ENCODE measurements around the gene CDC42EP2. TPM values are rescaled to one million over a fixed set of nuclear protein-coding genes. Genes with fewer than 3 reads are reported as not detected.
A peak's percentile ranks its signal among the peaks of the same experiment; 100 is the strongest.

CDC42EP2 gene
- total RNA-seq, 6 experiments from 2014 or later: 0.55 to 3.4 (median 2.3) TPM

DNA sequence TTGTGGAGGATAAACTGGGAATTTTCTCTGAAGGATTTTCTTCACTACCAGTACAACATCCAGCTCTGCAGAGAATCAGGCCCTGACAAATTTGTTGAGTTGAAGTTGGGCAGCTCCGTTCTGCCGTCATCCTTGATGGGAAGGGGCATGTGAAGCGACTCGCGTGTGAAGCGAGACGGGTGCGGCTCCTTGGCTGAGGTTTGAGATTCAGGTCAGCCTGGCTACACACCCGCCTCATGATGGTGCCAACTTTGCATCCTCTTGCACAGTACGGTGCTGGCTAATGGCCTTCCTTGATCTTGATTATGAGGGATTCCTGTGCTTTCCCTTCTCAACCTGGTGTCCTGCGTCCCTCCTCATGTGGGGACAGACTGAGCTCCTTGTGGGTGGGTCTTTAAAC lies 19.7 kb upstream of the CDC42EP2 start:
- no peaks in the 10 kb centered on the region for H3K36me3 ChIP-seq
- H3K4me3 ChIP-seq: no peak overlapping the region
- DNase-seq (no peak), ATAC-seq (no peak)
- no peak for TF ChIP-seq CTCF (IDR thresholded peaks at IDR 0.05)
- TF ChIP-seq POLR2A (IDR thresholded peaks at IDR 0.05): no peak
- peaks cover 0 to 27% (median 11%) of the 10 kb centered on the region in 4 donors for H3K4me1 ChIP-seq
- intact Hi-C loops (cut with DNase I): no loop called here
- H3K9me3 ChIP-seq: no peaks in the 10 kb centered on the region
- no peak overlapping the region for H3K27ac ChIP-seq
- 96% methylated on average over 10 of the region's 11 CpGs for WGBS (ENCODE audit: insufficient coverage, low coverage, low lambda C conversion rate, missing lambda C conversion rate)
- no peaks in the 10 kb centered on the region for H3K27me3 ChIP-seq

DNA sequence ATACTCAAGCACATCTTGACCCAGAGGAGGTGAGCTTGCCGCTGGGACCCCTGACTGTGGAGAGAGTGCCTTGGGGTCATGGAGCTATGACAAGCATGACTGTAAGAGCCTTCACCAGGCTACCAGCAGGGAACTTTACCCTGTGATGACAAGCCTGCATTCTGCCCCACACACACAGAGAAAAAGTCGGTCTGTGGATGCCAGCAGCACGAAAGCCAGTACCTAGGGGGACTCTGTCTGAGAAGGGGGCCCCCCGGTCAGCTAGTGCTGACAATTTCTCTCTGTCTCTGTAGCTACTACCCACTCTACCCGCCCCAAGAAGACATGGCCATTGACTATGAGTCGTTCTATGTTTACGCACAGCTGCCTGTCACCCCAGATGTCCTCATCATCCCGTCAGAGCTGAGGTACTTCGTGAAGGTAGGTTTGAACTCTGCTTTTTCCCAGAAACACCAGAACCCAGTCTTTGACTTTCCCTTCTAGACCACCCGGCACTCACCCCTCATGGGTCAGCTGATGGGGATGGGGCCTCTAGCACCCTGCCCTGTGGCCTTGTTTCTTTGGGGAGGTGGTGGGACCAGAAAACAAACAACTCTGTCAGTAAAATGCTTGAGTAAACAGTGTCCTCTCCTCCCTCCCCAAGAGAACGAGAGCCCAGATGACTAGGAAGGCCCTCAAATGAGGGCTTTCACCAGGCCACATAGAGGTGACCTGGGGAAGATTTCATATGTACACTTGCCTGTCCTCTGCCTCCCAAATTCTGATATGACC lies 18.9 kb upstream of the CDC42EP2 start:
- no peaks in the 10 kb centered on the region for H3K27me3 ChIP-seq
- DNase-seq: peak in 1 of 3 donors; percentile 9
- no peaks in the 10 kb centered on the region for H3K36me3 ChIP-seq
- no peaks in the 10 kb centered on the region for H3K9me3 ChIP-seq
- H3K27ac ChIP-seq: no peak overlapping the region
- intact Hi-C loops (cut with DNase I): no loop called here
- TF ChIP-seq CTCF (IDR thresholded peaks at IDR 0.05): no peak
- no peak for TF ChIP-seq POLR2A (IDR thresholded peaks at IDR 0.05)
- WGBS (ENCODE audit: insufficient coverage, low coverage, low lambda C conversion rate, missing lambda C conversion rate): 95% methylated on average over 9 of the region's 11 CpGs
- no peak overlapping the region for H3K4me3 ChIP-seq
- no peak for ATAC-seq
- peaks cover 0 to 27% (median 11%) of the 10 kb centered on the region in 4 donors for H3K4me1 ChIP-seq

DNA sequence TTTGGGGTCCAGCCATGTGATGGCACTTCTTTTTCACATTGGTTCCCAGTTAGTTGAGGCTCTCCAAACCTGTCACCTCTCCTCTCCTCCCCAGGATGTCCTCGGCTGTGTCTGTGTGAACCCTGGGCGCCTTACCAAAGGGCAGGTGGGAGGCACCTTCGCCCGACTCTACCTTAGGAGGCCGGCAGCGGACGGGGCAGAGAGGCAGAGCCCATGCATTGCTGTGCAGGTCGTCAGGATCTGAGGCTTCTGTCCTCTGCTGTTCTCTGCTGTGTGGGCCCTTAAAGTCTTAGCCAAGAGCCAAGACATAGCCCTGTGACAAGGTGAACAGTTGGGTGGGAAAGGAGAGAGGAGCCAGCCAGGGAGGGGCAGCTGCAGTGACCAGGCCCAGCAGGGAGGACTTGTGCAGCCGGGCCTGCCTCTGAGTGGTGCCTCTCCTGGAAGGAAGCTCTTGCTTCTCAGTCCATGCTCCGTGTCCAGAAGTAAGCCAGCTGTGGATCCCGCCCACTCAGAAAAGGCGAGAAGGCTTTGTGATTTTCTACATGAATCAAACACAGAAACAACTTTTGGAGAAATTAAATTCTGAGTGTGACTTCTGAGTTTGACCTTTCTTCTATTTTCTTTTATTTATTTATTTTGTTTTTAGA lies 17.5 kb upstream of the CDC42EP2 start:
- intact Hi-C loops (cut with DNase I): no loop called here
- H3K27me3 ChIP-seq: no peaks in the 10 kb centered on the region
- no peaks in the 10 kb centered on the region for H3K9me3 ChIP-seq
- H3K4me1 ChIP-seq: peaks cover 0 to 22% (median 7%) of the 10 kb centered on the region in 4 donors
- H3K36me3 ChIP-seq: no peaks in the 10 kb centered on the region
- DNase-seq (peak in 1 of 3 donors; percentile 49), ATAC-seq (no peak)
- H3K27ac ChIP-seq: peak overlapping the region in 2 of 3 donors; percentile 14 to 57
- no peak overlapping the region for H3K4me3 ChIP-seq
- WGBS (ENCODE audit: insufficient coverage, low coverage, low lambda C conversion rate, missing lambda C conversion rate): 58% methylated on average over 6 of the region's 12 CpGs
- TF ChIP-seq POLR2A (IDR thresholded peaks at IDR 0.05): no peak
- TF ChIP-seq CTCF (IDR thresholded peaks at IDR 0.05): no peak

DNA sequence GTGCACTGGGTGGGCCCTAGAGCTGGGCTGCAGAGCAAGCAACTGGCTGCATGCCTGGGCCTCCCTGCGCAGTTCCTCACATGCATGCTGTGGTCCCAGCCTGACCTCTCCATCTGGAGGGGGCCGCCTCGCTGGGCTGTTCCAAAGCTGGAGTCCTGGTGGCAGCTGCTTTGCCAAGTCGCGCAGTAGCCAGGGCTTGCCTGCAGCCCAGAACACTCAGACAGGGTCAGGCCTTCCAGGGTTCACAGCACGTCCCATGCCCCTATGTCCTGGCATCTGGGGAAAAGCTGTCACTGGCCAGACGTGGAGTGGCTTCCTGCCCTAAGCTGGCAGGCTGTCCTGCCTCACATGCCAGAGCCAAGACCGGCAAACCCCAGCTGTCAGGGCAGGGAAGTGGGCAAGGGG lies 16.5 kb upstream of the CDC42EP2 start:
- H3K4me1 ChIP-seq: peaks cover 0 to 22% (median 7%) of the 10 kb centered on the region in 4 donors
- no peak overlapping the region for H3K4me3 ChIP-seq
- WGBS (ENCODE audit: insufficient coverage, low coverage, low lambda C conversion rate, missing lambda C conversion rate): no CpG with 5 or more reads among the region's 8 CpGs
- H3K9me3 ChIP-seq: no peaks in the 10 kb centered on the region
- ATAC-seq (peak; percentile 73 to 97 (median 94)), DNase-seq (peak in 2 of 3 donors; percentile 90 to 94)
- no peak for TF ChIP-seq POLR2A (IDR thresholded peaks at IDR 0.05)
- no peak for TF ChIP-seq CTCF (IDR thresholded peaks at IDR 0.05)
- H3K27me3 ChIP-seq: no peaks in the 10 kb centered on the region
- H3K36me3 ChIP-seq: no peaks in the 10 kb centered on the region
- peak overlapping the region; percentile 18 to 57 (median 22) for H3K27ac ChIP-seq
- intact Hi-C loops (cut with DNase I): no loop called here
